HUES6 (cell line): ENCODE results near the gene GALNT9.
A peak's percentile ranks its signal among the peaks of the same experiment; 100 is the strongest.

Source experiments
- H3K27ac ChIP-seq: 2 replicates; pipeline ENCODE4 v1.7.0; 2013; ENCODE audit warnings: low read depth, mild to moderate bottlenecking, low read length, inconsistent platforms
- H3K27me3 ChIP-seq: 2 replicates; pipeline ENCODE4 v1.6.1; 2013; ENCODE audit warnings: low read length; ENCODE audit not compliant: control insufficient read depth, insufficient read depth
- H3K36me3 ChIP-seq: 2 replicates; pipeline ENCODE4 v1.6.1; 2013; ENCODE audit warnings: low read length; ENCODE audit not compliant: control insufficient read depth, insufficient read depth
- H3K4me1 ChIP-seq: 2 replicates; pipeline ENCODE4 v1.6.1; 2013; ENCODE audit warnings: low read length; ENCODE audit not compliant: control insufficient read depth, insufficient read depth
- H3K4me3 ChIP-seq: 2 replicates; pipeline ENCODE4 v1.5.1; 2013; ENCODE audit warnings: low read depth, low read length
- H3K9ac ChIP-seq: one replicate; pipeline ENCODE4 v1.6.1; 2013; ENCODE audit warnings: mild to moderate bottlenecking, low read length
- H3K9me3 ChIP-seq: 2 replicates; pipeline ENCODE4 v1.6.1; 2013; ENCODE audit warnings: low read depth, low read length; ENCODE audit not compliant: control insufficient read depth, insufficient read depth

The GALNT9 gene

GRCh38 chr12:132211326-132211725 is 118.1 kb downstream of the GALNT9 start:
- no peak overlapping the region for H3K27ac ChIP-seq
- H3K9me3 ChIP-seq: peaks cover 8% of the 10 kb centered on the region
- no peak overlapping the region for H3K4me3 ChIP-seq
- peaks cover 85% of the 10 kb centered on the region for H3K27me3 ChIP-seq
- H3K4me1 ChIP-seq: no peaks in the 10 kb centered on the region
- H3K36me3 ChIP-seq: no peaks in the 10 kb centered on the region
- H3K9ac ChIP-seq: no peak overlapping the region

- Histone ChIP-seq H3K9me3 (peaks cover 8% of the 10 kb centered on the region), H3K36me3 (no peaks in the 10 kb centered on the region), H3K27me3 (peaks cover 85% of the 10 kb centered on the region), H3K4me3 (no peak overlapping the region), H3K9ac (no peak overlapping the region), H3K4me1 (no peaks in the 10 kb centered on the region), H3K27ac (no peak overlapping the region)
Measured at GRCh38 chr12:132210223-132211055, 119.0 kb downstream of the GALNT9 start.

- Histone ChIP-seq H3K4me1 (no peaks in the 10 kb centered on the region), H3K9me3 (peaks cover 8% of the 10 kb centered on the region), H3K36me3 (no peaks in the 10 kb centered on the region), H3K27ac (no peak overlapping the region), H3K27me3 (peaks cover 85% of the 10 kb centered on the region), H3K4me3 (no peak overlapping the region), H3K9ac (no peak overlapping the region)
Measured at GRCh38 chr12:132209619-132210222, 119.7 kb downstream of the GALNT9 start.

GRCh38 chr12:132208153-132208823 is 121.1 kb downstream of the GALNT9 start:
- H3K9me3 ChIP-seq: peaks cover 8% of the 10 kb centered on the region
- H3K4me3 ChIP-seq: no peak overlapping the region
- no peaks in the 10 kb centered on the region for H3K36me3 ChIP-seq
- no peak overlapping the region for H3K27ac ChIP-seq
- H3K9ac ChIP-seq: no peak overlapping the region
- H3K27me3 ChIP-seq: peaks cover 85% of the 10 kb centered on the region
- H3K4me1 ChIP-seq: no peaks in the 10 kb centered on the region

GRCh38 chr12:132207083-132207775 is 122.2 kb downstream of the GALNT9 start:
- Histone ChIP-seq H3K9me3 (peaks cover 8% of the 10 kb centered on the region), H3K27ac (no peak overlapping the region), H3K4me1 (no peaks in the 10 kb centered on the region), H3K36me3 (no peaks in the 10 kb centered on the region), H3K9ac (no peak overlapping the region), H3K4me3 (no peak overlapping the region), H3K27me3 (peaks cover 94% of the 10 kb centered on the region)

- no peak overlapping the region for H3K4me3 ChIP-seq
- H3K36me3 ChIP-seq: no peaks in the 10 kb centered on the region
- H3K4me1 ChIP-seq: no peaks in the 10 kb centered on the region
- no peak overlapping the region for H3K9ac ChIP-seq
- H3K9me3 ChIP-seq: peaks cover 8% of the 10 kb centered on the region
- no peak overlapping the region for H3K27ac ChIP-seq
- H3K27me3 ChIP-seq: peaks cover 96% of the 10 kb centered on the region
Measured at GRCh38 chr12:132206046-132206434, 123.3 kb downstream of the GALNT9 start.

- Histone ChIP-seq H3K36me3 (no peaks in the 10 kb centered on the region), H3K4me3 (peak overlapping the region; percentile 34; the same call in 1 of the 2 replicates), H3K27me3 (peaks cover 96% of the 10 kb centered on the region), H3K4me1 (no peaks in the 10 kb centered on the region), H3K27ac (no peak overlapping the region), H3K9me3 (peaks cover 8% of the 10 kb centered on the region), H3K9ac (no peak overlapping the region)
Measured at GRCh38 chr12:132205271-132206045, 123.9 kb downstream of the GALNT9 start.

GRCh38 chr12:132204793-132205270 is 124.6 kb downstream of the GALNT9 start:
- H3K27ac ChIP-seq: no peak overlapping the region
- peaks cover 96% of the 10 kb centered on the region for H3K27me3 ChIP-seq
- H3K9me3 ChIP-seq: peaks cover 8% of the 10 kb centered on the region
- H3K4me1 ChIP-seq: no peaks in the 10 kb centered on the region
- no peak overlapping the region for H3K9ac ChIP-seq
- H3K4me3 ChIP-seq: peak overlapping the region; percentile 34; the same call in 1 of the 2 replicates
- H3K36me3 ChIP-seq: no peaks in the 10 kb centered on the region

GRCh38 chr12:132204063-132204792 is 125.2 kb downstream of the GALNT9 start:
- no peak overlapping the region for H3K27ac ChIP-seq
- peaks cover 97% of the 10 kb centered on the region for H3K27me3 ChIP-seq

More at GRCh38 chr12:132204063-132204792, 125.2 kb downstream of the GALNT9 start:
- no peak overlapping the region for H3K9ac ChIP-seq
- H3K4me1 ChIP-seq: no peaks in the 10 kb centered on the region
- no peaks in the 10 kb centered on the region for H3K36me3 ChIP-seq
- no peak overlapping the region for H3K4me3 ChIP-seq
- H3K9me3 ChIP-seq: peaks cover 8% of the 10 kb centered on the region
